OCI-LY7 (cell line): Measurements from ENCODE around the gene FKBP15. TPM values are rescaled to one million over a fixed set of nuclear protein-coding genes. Genes with fewer than 3 reads are reported as not detected.

ENCODE experiments used
- BruUV-seq: library from RNA; stranded (reverse); fragments of 400-500 nt; replicated peaks from 2 replicates; lab custom pipeline; 2021; lab: Mats Ljungman, UMichigan
- CTCF ChIA-PET: fragments of 300-600 bp; sonication (Branson Sonifier 250); formaldehyde crosslinking; loops from one replicate; lab custom pipeline; 2022; ENCODE audit warnings: antibody characterized with exemption; ENCODE audit not compliant: unreplicated experiment; lab: Charles Lee
- POLR2A ChIA-PET: fragments of 300-600 bp; sonication (Branson Sonifier 250); formaldehyde crosslinking; loops from one replicate; lab custom pipeline; 2022; ENCODE audit warnings: antibody characterized with exemption; lab: Charles Lee
- DNase-seq: peaks from one replicate; pipeline ENCODE4 v3.0.0-alpha.2; 2015; ENCODE audit warnings: low spot score
- H2AFZ ChIP-seq: fragments of 200-600 bp; sonication (generic), shearing (Covaris generic); 2 replicates; pipeline ENCODE4 v1.6.1; 2014; ENCODE audit warnings: mild to moderate bottlenecking, antibody characterized with exemption, low read length, moderate library complexity
- H3K27ac ChIP-seq: fragments of 200-600 bp; sonication (generic); 2 replicates; pipeline ENCODE4 v1.5.1; 2014; ENCODE audit warnings: mixed run types, low read depth, mild to moderate bottlenecking, moderate library complexity, low read length, inconsistent platforms; ENCODE audit not compliant: poor library complexity, severe bottlenecking
- H3K36me3 ChIP-seq: fragments of 200-600 bp; sonication (generic); 2 replicates; pipeline ENCODE4 v1.6.1; 2014; ENCODE audit warnings: mild to moderate bottlenecking, antibody characterized with exemption, low read length, moderate library complexity, mixed read lengths; ENCODE audit not compliant: insufficient read depth
- H3K4me1 ChIP-seq: fragments of 200-600 bp; sonication (generic); 2 replicates; pipeline ENCODE4 v1.5.1; 2014; ENCODE audit warnings: mild to moderate bottlenecking, low read length; ENCODE audit not compliant: insufficient read depth, poor library complexity, severe bottlenecking
- H3K4me2 ChIP-seq: fragments of 200-600 bp; sonication (generic); 2 replicates; pipeline ENCODE4 v1.6.1; 2014; ENCODE audit warnings: mild to moderate bottlenecking, low read length
- H3K4me3 ChIP-seq: fragments of 200-600 bp; sonication (generic); 2 replicates; pipeline ENCODE4 v1.5.1; 2014; ENCODE audit warnings: mild to moderate bottlenecking, low read depth, low read length; ENCODE audit not compliant: poor library complexity, severe bottlenecking
- H3K79me2 ChIP-seq: fragments of 200-600 bp; sonication (generic); 2 replicates; pipeline ENCODE4 v1.6.1; 2016; ENCODE audit warnings: low read depth, mild to moderate bottlenecking, low read length, moderate library complexity, mixed read lengths; ENCODE audit not compliant: insufficient read depth
- H3K9me2 ChIP-seq: fragments of 200-600 bp; sonication (generic); 2 replicates; pipeline ENCODE4 v1.6.1; 2016; ENCODE audit warnings: mild to moderate bottlenecking, low read length, mixed read lengths; ENCODE audit not compliant: insufficient read depth
- H3K9me3 ChIP-seq: fragments of 200-600 bp; sonication (generic); 2 replicates; pipeline ENCODE4 v1.6.1; 2014; ENCODE audit warnings: mild to moderate bottlenecking, mixed run types, low read length, mixed read lengths
- H4K20me1 ChIP-seq: fragments of 200-600 bp; sonication (generic); 2 replicates; pipeline ENCODE4 v1.6.1; 2014; ENCODE audit warnings: mild to moderate bottlenecking, antibody characterized with exemption, low read length, moderate library complexity, mixed read lengths; ENCODE audit not compliant: insufficient read depth
- EZH2phosphoT487 ChIP-seq: fragments of 200-600 bp; sonication (generic); IDR thresholded peaks from 2 replicates; pipeline ENCODE4 v1.6.1; 2018; ENCODE audit warnings: low read depth, borderline replicate concordance, mild to moderate bottlenecking, mixed run types, antibody characterized with exemption, low read length, moderate library complexity, mixed read lengths
- intact Hi-C: fragments of 100-400 bp; cut with micrococcal nuclease; formaldehyde crosslinking; loops from one replicate; pipeline ENCODE4 v1.10.0; 2022; ENCODE audit not compliant: unreplicated experiment
- total RNA-seq, 2 experiments: library from RNA; depleted of rRNA in 1 of 2; stranded (reverse); fragments of >200 nt in 1 of 2; shearing (Covaris generic) in 1 of 2; gene quantifications; 2 replicates each; pipeline ENCODE4 v1.2.3, GENCODE V29; 2014 to 2022
- TF ChIP-seq, protein P1 (sequence below): fragments of 200-600 bp; sonication (generic); conservative IDR thresholded peaks from 2 replicates; pipeline ENCODE4 v1.5.1; 2014; ENCODE audit warnings: mild to moderate bottlenecking, antibody characterized with exemption, low read length, moderate library complexity, mixed read lengths

FKBP15 gene
- total RNA-seq, 2 experiments from 2014 or later, result 39.9 to 58.0 TPM

- CTCF ChIA-PET, result no interaction called here
- BruUV-seq, result no TSS peak
These were observed 44.3 kb downstream of the FKBP15 start for GRCh38 chr9:113176803-113177202.

DNA sequence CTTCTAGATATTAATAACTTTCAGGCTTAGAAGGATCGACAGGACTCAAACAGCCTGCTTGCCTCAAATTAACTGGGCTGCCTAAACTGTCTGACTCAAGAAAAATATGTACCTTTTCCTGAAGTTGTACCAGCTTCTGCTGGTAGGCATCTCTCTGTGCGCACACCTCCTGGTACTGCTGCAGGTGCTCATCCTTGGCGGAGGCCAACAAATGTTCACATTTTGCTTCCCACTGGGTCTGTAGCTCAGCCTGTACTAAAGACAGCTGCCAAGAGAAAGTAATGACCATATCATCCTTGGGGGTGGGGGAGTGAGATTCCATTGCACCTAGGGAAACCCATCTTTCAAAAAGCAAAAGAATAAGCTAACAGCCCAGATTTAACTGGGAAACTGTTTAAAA, 47.7 kb downstream of the FKBP15 start:
- Histone ChIP-seq H4K20me1 (no peaks in the 10 kb centered on the region), H3K9me3 (no peaks in the 10 kb centered on the region), H2AFZ (no peak overlapping the region), H3K9me2 (no peaks in the 10 kb centered on the region), H3K36me3 (peaks cover 92% of the 10 kb centered on the region), H3K4me1 (no peaks in the 10 kb centered on the region), H3K4me3 (no peak overlapping the region), H3K79me2 (no peaks in the 10 kb centered on the region), H3K4me2 (no peak overlapping the region), H3K27ac (no peak overlapping the region)
- BruUV-seq, result no TSS peak
- intact Hi-C loops, result loop anchor here (5.0 kb wide), 1 partner anchor 34 kb away; no protein-coding TSS in a partner anchor
- ChIA-PET CTCF (no interaction called here), POLR2A (interaction anchor here (0.5 to 1.2 kb wide), 4 partner anchors 13 to 876 kb away, joined by 3 to 4 read pairs (median 3); partner anchors contain the start of genes FKBP15 and SLC31A1)
- no peak for DNase-seq
- TF ChIP-seq, protein P1, sequence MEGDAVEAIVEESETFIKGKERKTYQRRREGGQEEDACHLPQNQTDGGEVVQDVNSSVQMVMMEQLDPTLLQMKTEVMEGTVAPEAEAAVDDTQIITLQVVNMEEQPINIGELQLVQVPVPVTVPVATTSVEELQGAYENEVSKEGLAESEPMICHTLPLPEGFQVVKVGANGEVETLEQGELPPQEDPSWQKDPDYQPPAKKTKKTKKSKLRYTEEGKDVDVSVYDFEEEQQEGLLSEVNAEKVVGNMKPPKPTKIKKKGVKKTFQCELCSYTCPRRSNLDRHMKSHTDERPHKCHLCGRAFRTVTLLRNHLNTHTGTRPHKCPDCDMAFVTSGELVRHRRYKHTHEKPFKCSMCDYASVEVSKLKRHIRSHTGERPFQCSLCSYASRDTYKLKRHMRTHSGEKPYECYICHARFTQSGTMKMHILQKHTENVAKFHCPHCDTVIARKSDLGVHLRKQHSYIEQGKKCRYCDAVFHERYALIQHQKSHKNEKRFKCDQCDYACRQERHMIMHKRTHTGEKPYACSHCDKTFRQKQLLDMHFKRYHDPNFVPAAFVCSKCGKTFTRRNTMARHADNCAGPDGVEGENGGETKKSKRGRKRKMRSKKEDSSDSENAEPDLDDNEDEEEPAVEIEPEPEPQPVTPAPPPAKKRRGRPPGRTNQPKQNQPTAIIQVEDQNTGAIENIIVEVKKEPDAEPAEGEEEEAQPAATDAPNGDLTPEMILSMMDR, result no peak
- TF ChIP-seq EZH2phosphoT487, result no peak

More at GRCh38 chr9:113176803-113177202, 44.3 kb downstream of the FKBP15 start:
- H3K79me2 ChIP-seq, result no peaks in the 10 kb centered on the region
- no peak overlapping the region for H3K27ac ChIP-seq
- no peak overlapping the region for H2AFZ ChIP-seq
- H3K9me2 ChIP-seq, result no peaks in the 10 kb centered on the region
- no peaks in the 10 kb centered on the region for H3K4me1 ChIP-seq
- H3K9me3 ChIP-seq, result no peaks in the 10 kb centered on the region
- peaks cover 90% of the 10 kb centered on the region for H3K36me3 ChIP-seq
- no peak overlapping the region for H3K4me2 ChIP-seq
- TF ChIP-seq, protein P1, result no peak
- no peak for TF ChIP-seq EZH2phosphoT487
- H3K4me3 ChIP-seq, result no peak overlapping the region
- no peaks in the 10 kb centered on the region for H4K20me1 ChIP-seq
- POLR2A ChIA-PET, result interaction anchor here (0.6 to 1.8 kb wide), 6 partner anchors 12 to 58 kb away, joined by 3 to 5 read pairs (median 3); partner anchors contain the start of gene SLC31A2
- intact Hi-C loops, result no loop called here
- DNase-seq, result no peak

GRCh38 chr9:113168809-113169208, 52.3 kb downstream of the FKBP15 start:
- Histone ChIP-seq H3K4me2 (no peak overlapping the region), H3K9me3 (no peaks in the 10 kb centered on the region), H3K9me2 (no peaks in the 10 kb centered on the region), H3K4me1 (no peaks in the 10 kb centered on the region), H3K4me3 (no peak overlapping the region), H4K20me1 (no peaks in the 10 kb centered on the region), H3K36me3 (peaks cover 94% of the 10 kb centered on the region), H3K79me2 (no peaks in the 10 kb centered on the region), H3K27ac (no peak overlapping the region), H2AFZ (no peak overlapping the region)
- DNase-seq, result no peak
- CTCF ChIA-PET, result no interaction called here
- TF ChIP-seq EZH2phosphoT487, result no peak
- TF ChIP-seq, protein P1, result no peak
- POLR2A ChIA-PET, result interaction anchor here (0.6 kb wide), 1 partner anchor 1236 kb away, joined by 3 read pairs; no protein-coding TSS in a partner anchor
- BruUV-seq, result no TSS peak
- intact Hi-C loops, result no loop called here
